Right ventricle myocardium inferior (tissue), 1 donor: ENCODE results near the gene PRSS33. TPM values are rescaled to one million over a fixed set of nuclear protein-coding genes. Genes with fewer than 3 reads are reported as not detected.
A peak's percentile ranks its signal among the peaks of the same experiment; 100 is the strongest.

ENCODE experiments used
- ATAC-seq: fragments of 200-7000 bp; cut with Tn5 transposase; one replicate; pipeline ENCODE4 v1.9.1; 2020; ENCODE audit warnings: mild to moderate bottlenecking, moderate library complexity
- DNase-seq: peaks from one replicate; pipeline ENCODE4 v3.0.0; 2021; ENCODE audit errors: missing footprints
- intact Hi-C: fragments of 100-400 bp; cut with DNase I; formaldehyde crosslinking; loops from one replicate; pipeline ENCODE4 v1.11.0; 2022
- total RNA-seq: library from RNA; stranded (reverse); fragmentation: NEBNext Ultra II Directional; extraction: Animal tissue kit (Norgen Biotek cat#: 25700); gene quantifications from one replicate; pipeline ENCODE4 v1.2.1, GENCODE V29; 2021
- donor health status: DM: no; HTN: yes; CAD: no; lungs with severe emphysema.

PRSS33 gene
- total RNA-seq, 1 donor from 2014 or later, result not detected

GRCh38 chr16:2808181-2808580, 20.8 kb upstream of the PRSS33 start:
- no peak for ATAC-seq
- intact Hi-C loops, result no loop called here
- DNase-seq, result no peak

- no peak for DNase-seq
- intact Hi-C loops, result no loop called here
- no peak for ATAC-seq
These were observed 18.9 kb upstream of the PRSS33 start for GRCh38 chr16:2806286-2806685.

GRCh38 chr16:2804728-2805127, 17.4 kb upstream of the PRSS33 start:
- DNase-seq, result no peak
- ATAC-seq, result no peak
- intact Hi-C loops, result no loop called here

- intact Hi-C loops, result no loop called here
- ATAC-seq (no peak), DNase-seq (no peak)
These were observed 16.3 kb upstream of the PRSS33 start for GRCh38 chr16:2803545-2804195.

GRCh38 chr16:2799859-2800226, 12.5 kb upstream of the PRSS33 start:
- intact Hi-C loops, result no loop called here
- DNase-seq (no peak), ATAC-seq (no peak)

- ATAC-seq (no peak), DNase-seq (no peak)
- intact Hi-C loops, result no loop called here
These were observed 12.0 kb upstream of the PRSS33 start for GRCh38 chr16:2799205-2799858.

- intact Hi-C loops, result no loop called here
- DNase-seq (no peak), ATAC-seq (no peak)
These were observed 11.4 kb upstream of the PRSS33 start for GRCh38 chr16:2798723-2799204.

GRCh38 chr16:2795395-2796143, 8.2 kb upstream of the PRSS33 start:
- ATAC-seq, result no peak
- intact Hi-C loops, result no loop called here
- peak; percentile 11 for DNase-seq

- DNase-seq (peak; percentile 2), ATAC-seq (no peak)
- intact Hi-C loops, result no loop called here
These were observed 5.6 kb upstream of the PRSS33 start for GRCh38 chr16:2792940-2793339.

- DNase-seq, result peak; percentile 65
- intact Hi-C loops, result no loop called here
- ATAC-seq, result no peak
These were observed 3.8 kb upstream of the PRSS33 start for GRCh38 chr16:2791174-2791573.

GRCh38 chr16:2790631-2791030, 3.3 kb upstream of the PRSS33 start:
- DNase-seq (peak; percentile 13), ATAC-seq (no peak)
- intact Hi-C loops, result no loop called here

- ATAC-seq (no peak), DNase-seq (peak; percentile 37)
- intact Hi-C loops, result no loop called here
These were observed 601 bp upstream of the PRSS33 start for GRCh38 chr16:2787961-2788360.

- no peak for ATAC-seq
- no peak for DNase-seq
- intact Hi-C loops, result no loop called here
These were observed 571 bp downstream of the PRSS33 start for GRCh38 chr16:2786826-2787151.

- DNase-seq (peak; percentile 20), ATAC-seq (no peak)
- intact Hi-C loops, result no loop called here
These were observed 1.1 kb downstream of the PRSS33 start for GRCh38 chr16:2786061-2786825.

- intact Hi-C loops, result no loop called here
- ATAC-seq (no peak), DNase-seq (peak; percentile 67)
These were observed 2.0 kb downstream of the PRSS33 start for GRCh38 chr16:2785101-2785991.

- ATAC-seq, result no peak
- DNase-seq, result peak; percentile 11
- intact Hi-C loops, result no loop called here
These were observed 2.8 kb downstream of the PRSS33 start for GRCh38 chr16:2784358-2785100.

GRCh38 chr16:2783581-2784357, 3.6 kb downstream of the PRSS33 start:
- ATAC-seq, result no peak
- peak; percentile 32 for DNase-seq
- intact Hi-C loops, result no loop called here
